Loucy (cell line): Measurements from ENCODE around the gene ATXN7L1.

Source experiments
- H2AFZ ChIP-seq: fragments of 200-600 bp; sonication (generic); 2 replicates; pipeline ENCODE4 v1.6.0; 2016; ENCODE audit warnings: antibody characterized with exemption, mild to moderate bottlenecking, low read length, moderate library complexity
- H3F3A ChIP-seq: fragments of 200-600 bp; 2 replicates; pipeline ENCODE4 v1.6.0; 2016; ENCODE audit warnings: antibody characterized with exemption, low read depth, mild to moderate bottlenecking
- H3K27me3 ChIP-seq: fragments of 200-600 bp; sonication (generic); 2 replicates; pipeline ENCODE4 v1.6.1; 2014; ENCODE audit warnings: low read length, mild to moderate bottlenecking; ENCODE audit not compliant: insufficient read depth, poor library complexity, severe bottlenecking
- H3K36me3 ChIP-seq: fragments of 200-600 bp; sonication (generic); 2 replicates; pipeline ENCODE4 v1.6.1; 2016; ENCODE audit warnings: low read length; ENCODE audit not compliant: insufficient read depth
- H3K4me1 ChIP-seq: fragments of 200-600 bp; sonication (generic); 2 replicates; pipeline ENCODE4 v1.5.1; 2014; ENCODE audit warnings: low read length, mild to moderate bottlenecking; ENCODE audit not compliant: insufficient read depth, poor library complexity, severe bottlenecking
- H3K4me2 ChIP-seq: fragments of 200-600 bp; sonication (generic); 2 replicates; pipeline ENCODE4 v1.6.0; 2014; ENCODE audit warnings: antibody characterized with exemption, low read length, low read depth, mild to moderate bottlenecking; ENCODE audit not compliant: poor library complexity, severe bottlenecking
- H3K4me3 ChIP-seq: fragments of 200-600 bp; sonication (generic); 2 replicates; pipeline ENCODE4 v1.5.1; 2014; ENCODE audit warnings: low read length, mild to moderate bottlenecking, mixed read lengths; ENCODE audit not compliant: poor library complexity, severe bottlenecking
- H3K79me2 ChIP-seq: fragments of 200-600 bp; sonication (generic); 2 replicates; pipeline ENCODE4 v1.6.1; 2014; ENCODE audit warnings: low read length; ENCODE audit not compliant: insufficient read depth
- H3K9ac ChIP-seq: fragments of 200-600 bp; sonication (generic); 2 replicates; pipeline ENCODE4 v1.6.0; 2014; ENCODE audit warnings: mild to moderate bottlenecking, low read depth, low read length, moderate library complexity; ENCODE audit not compliant: poor library complexity, severe bottlenecking
- H3K9me2 ChIP-seq: fragments of 200-600 bp; sonication (generic); replicated peaks from 2 replicates; pipeline ENCODE4 v1.6.1; 2016; ENCODE audit warnings: low read depth, low read length, mixed read lengths
- H3K9me3 ChIP-seq: fragments of 200-600 bp; sonication (generic); 2 replicates; pipeline ENCODE4 v1.6.1; 2014; ENCODE audit warnings: mild to moderate bottlenecking, antibody characterized with exemption, low read length, low read depth; ENCODE audit not compliant: insufficient read depth
- H4K20me1 ChIP-seq: fragments of 200-600 bp; sonication (generic); 2 replicates; pipeline ENCODE4 v1.6.0; 2014; ENCODE audit warnings: antibody characterized with exemption, low read length, mild to moderate bottlenecking; ENCODE audit not compliant: insufficient read depth, poor library complexity, severe bottlenecking
- EZH2phosphoT487 ChIP-seq: fragments of 200-600 bp; IDR thresholded peaks from 2 replicates; pipeline ENCODE4 v1.6.1; 2018; ENCODE audit warnings: antibody characterized with exemption, mild to moderate bottlenecking, moderate library complexity, borderline replicate concordance
- TF ChIP-seq, protein P1 (sequence below): fragments of 200-600 bp; sonication (generic); conservative IDR thresholded peaks from 2 replicates; pipeline ENCODE4 v1.5.1; 2014; ENCODE audit warnings: mild to moderate bottlenecking, antibody characterized with exemption, low read length

Gene ATXN7L1

DNA sequence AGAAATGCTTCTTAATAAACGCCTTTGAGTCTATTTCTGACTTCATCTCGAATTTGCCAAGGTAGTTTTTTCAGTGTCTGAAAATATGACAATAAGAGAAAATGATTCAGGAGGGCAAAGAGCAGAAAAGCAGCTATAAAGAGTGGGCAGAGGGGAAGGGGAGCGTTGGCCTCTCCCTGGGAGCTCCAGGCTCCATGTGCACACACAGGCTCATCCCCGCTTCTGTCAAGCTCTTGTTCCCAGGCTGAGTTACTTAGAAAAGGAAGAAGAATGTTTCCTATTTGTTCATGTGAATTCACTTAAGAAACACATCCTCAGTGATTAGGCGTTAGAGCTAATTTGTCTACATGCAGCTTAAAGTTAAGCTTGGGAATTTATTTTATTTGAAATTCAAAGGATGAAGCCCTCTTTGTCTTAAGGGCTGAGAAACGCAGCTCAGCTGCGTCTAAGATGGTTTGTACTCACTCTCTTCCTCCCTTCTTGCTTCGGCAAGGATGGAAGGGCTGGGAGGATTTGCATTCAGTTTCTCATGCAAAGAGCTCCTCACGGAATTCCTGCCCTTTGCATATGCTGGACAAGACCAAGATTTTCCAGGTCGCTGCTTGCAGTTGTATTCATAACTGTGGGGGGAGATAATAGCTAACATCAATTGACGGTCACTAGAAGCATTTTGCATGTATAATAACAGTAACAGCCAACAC, 29.0 kb upstream of the ATXN7L1 start:
- Histone ChIP-seq H3K9ac (no peak overlapping the region), H3K9me3 (no peaks in the 10 kb centered on the region), H3K4me1 (no peaks in the 10 kb centered on the region), H3K36me3 (no peaks in the 10 kb centered on the region), H3K9me2 (no peaks in the 10 kb centered on the region), H3K79me2 (no peaks in the 10 kb centered on the region), H4K20me1 (no peaks in the 10 kb centered on the region), H3K4me2 (no peak overlapping the region), H3K4me3 (no peak overlapping the region), H3F3A (no peaks in the 10 kb centered on the region), H2AFZ (no peak overlapping the region), H3K27me3 (no peaks in the 10 kb centered on the region)
- TF ChIP-seq, protein P1, sequence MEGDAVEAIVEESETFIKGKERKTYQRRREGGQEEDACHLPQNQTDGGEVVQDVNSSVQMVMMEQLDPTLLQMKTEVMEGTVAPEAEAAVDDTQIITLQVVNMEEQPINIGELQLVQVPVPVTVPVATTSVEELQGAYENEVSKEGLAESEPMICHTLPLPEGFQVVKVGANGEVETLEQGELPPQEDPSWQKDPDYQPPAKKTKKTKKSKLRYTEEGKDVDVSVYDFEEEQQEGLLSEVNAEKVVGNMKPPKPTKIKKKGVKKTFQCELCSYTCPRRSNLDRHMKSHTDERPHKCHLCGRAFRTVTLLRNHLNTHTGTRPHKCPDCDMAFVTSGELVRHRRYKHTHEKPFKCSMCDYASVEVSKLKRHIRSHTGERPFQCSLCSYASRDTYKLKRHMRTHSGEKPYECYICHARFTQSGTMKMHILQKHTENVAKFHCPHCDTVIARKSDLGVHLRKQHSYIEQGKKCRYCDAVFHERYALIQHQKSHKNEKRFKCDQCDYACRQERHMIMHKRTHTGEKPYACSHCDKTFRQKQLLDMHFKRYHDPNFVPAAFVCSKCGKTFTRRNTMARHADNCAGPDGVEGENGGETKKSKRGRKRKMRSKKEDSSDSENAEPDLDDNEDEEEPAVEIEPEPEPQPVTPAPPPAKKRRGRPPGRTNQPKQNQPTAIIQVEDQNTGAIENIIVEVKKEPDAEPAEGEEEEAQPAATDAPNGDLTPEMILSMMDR = no peak
- TF ChIP-seq EZH2phosphoT487 = no peak

DNA sequence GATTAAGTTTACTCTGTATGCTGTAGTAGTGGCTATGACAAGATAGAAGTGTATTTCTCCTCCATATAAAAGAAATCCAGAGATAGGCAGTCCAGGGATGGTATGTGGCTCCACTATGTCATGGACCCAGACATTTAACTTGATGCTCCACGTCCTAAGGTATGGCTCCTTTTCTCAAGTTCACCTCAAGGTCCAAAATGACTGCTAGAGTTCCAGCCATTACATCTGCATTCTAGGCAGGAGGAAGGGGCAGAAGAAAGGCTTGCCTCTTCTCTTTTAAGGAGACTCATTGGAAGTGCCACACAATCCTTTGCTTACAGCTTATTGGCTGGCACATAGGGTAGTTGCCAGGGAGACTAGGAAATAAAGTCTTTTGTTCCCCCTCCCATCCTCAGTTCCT, 27.7 kb upstream of the ATXN7L1 start:
- Histone ChIP-seq H3K36me3 (no peaks in the 10 kb centered on the region), H2AFZ (no peak overlapping the region), H3K4me3 (no peak overlapping the region), H3K9ac (no peak overlapping the region), H3K4me1 (no peaks in the 10 kb centered on the region), H3K9me2 (no peaks in the 10 kb centered on the region), H3K27me3 (no peaks in the 10 kb centered on the region), H3K79me2 (no peaks in the 10 kb centered on the region), H3F3A (no peaks in the 10 kb centered on the region), H4K20me1 (no peaks in the 10 kb centered on the region), H3K9me3 (no peaks in the 10 kb centered on the region), H3K4me2 (no peak overlapping the region)
- TF ChIP-seq, protein P1 = no peak
- no peak for TF ChIP-seq EZH2phosphoT487

DNA sequence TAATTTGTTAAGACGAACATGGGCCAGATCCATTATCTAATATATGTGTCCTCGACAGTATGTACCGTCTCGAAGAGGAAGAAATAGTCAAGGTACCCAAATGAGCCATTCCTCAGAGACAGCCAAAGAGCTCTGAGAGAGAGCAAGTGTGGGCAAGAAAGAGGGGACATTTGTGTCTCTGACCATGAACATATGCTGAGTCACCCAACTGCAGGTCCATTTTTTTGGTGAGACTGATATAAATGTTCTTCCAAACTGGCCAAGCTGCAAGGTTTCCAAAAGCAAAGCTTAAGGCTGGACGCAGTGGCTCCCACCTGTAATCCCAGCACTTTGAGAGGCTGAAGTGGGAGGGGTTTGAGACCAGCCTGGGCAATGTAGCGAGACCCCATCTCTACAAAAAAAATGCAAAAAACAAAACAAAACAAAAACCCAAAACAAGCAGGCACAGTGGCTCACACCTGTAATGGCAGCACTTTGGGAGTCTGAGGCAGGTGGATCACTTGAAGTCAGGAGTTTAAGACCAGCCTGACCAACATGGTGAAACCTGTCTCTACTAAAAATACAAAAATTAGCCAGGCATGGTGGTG, 26.0 kb upstream of the ATXN7L1 start:
- Histone ChIP-seq H4K20me1 (no peaks in the 10 kb centered on the region), H3K79me2 (no peaks in the 10 kb centered on the region), H3K4me1 (no peaks in the 10 kb centered on the region), H3F3A (no peaks in the 10 kb centered on the region), H3K9me2 (no peaks in the 10 kb centered on the region), H2AFZ (no peak overlapping the region), H3K4me3 (no peak overlapping the region), H3K27me3 (no peaks in the 10 kb centered on the region), H3K4me2 (no peak overlapping the region), H3K9ac (no peak overlapping the region), H3K9me3 (no peaks in the 10 kb centered on the region), H3K36me3 (no peaks in the 10 kb centered on the region)
- TF ChIP-seq, protein P1 = no peak
- no peak for TF ChIP-seq EZH2phosphoT487
